ENCODE data around the gene TAOK1.
"Not testable (repeated sequence)": the region's sequence is repeated elsewhere in the genome, so short reads cannot be mapped to it uniquely, and the experiment has no call there.

TAOK1 gene

DNA sequence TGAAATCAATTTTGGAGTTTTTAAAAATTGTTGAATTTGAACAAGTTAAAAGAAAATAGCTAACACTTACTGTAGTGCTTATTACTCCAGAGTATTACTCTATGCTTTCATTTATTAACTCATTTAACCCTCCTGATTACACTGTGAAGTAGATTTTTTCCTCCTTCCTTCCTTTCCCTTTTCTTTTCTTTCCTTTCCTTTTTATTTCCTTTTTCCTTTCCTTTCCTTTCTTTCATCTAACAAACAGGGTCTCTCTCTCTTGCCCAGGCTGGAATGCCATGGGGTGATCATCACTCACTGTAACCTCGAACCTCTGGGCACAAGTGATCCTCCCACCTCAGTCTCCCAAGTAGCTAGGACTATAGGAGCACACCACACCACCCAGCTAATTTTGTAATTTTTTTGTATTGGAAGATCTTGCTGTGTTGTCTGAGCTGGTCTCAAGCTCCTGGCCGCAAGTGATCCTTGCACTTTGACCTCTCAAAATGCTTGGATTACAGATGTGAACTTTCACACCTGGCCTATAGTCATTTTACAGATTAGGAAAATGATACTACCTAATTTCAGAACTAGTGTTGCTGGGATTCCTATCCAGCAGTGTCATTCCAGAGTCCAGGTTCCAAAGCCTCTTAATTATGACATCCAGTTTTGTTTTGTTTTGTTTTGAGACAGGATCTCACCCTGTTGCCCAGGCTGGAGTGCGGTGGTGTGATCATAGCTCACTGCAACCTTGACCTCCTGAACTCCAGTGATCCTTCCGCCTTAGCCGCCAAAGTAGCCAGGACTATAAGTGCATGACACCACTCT is 59.9 kb downstream of the TAOK1 start:
- FAIRE-seq = no peak

DNA sequence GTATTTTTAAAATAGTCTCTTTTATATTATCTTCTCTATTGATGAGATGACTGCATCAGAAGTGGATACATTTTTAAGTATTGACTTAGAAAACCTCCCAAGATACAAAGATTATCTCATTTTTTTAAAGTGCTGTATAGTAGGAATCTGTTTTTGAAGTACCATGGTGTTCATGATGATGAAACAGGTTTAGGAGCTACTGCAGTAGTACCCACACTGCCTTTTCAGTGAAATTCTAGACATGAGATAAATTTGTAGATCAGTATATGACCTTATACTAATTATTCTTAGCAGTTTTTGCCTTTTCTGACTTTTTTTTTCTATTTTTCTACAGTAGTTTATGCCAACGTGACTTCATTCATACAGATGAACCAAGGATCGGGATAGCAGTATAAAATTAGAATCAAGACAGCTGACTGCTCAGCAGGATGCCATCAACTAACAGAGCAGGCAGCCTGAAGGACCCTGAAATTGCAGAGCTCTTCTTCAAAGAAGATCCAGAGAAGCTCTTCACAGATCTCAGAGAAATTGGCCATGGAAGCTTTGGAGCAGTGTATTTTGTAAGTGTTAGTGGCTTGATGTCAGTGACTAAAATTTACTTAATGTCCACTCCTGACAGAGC is 61.1 kb downstream of the TAOK1 start:
- no peak for FAIRE-seq

DNA sequence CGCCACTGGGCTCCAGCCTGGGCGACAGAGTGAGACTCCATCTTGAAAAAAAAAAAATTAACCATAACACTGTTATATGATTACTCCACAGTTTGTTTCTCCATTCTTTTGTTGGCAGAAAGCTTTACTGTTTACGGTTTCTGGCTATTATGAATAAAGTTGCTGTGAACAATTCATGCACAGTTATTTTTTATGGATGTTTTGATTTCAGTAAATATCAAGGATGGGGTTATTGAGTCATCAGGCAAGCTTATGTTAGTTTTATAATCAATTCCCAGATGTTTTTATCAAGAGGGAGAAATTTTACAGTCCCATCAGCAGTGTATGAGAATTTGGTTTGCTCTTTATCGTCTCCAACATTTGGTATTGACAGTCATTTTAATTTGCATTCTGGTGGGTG is 67.9 kb downstream of the TAOK1 start:
- FAIRE-seq = no peak

DNA sequence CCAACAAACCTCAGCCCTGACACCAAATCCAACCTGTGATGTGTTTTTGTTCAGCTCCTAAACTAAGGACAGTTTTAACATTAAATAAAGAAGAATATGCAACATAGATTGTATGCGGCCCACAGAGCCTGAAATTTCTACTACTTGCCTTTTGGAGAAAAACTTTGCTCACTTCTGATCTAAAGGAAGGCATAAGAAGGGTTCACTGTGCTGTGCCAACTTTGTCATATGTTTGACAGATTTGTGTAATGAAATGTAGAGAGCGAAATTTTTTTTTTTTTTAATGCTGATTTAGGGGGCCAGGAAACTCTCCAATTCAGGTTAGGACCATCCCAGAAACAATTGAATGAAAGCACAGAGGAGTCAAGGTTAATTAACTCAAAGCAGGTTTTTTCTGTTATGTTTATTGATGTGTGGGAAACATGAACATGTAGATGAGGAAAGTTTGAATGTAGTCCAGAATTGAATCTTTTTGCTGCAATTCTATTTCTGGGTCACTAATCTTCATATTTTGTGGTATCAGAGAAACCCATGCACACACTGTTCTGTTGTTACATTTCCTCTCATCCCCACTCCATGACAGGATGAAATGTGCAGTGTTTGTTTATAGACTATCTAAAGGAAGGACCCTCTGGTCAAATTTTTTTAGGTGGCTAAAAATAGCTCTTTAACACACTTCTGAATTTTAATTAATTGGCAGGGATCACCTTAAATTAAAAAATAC is 71.5 kb downstream of the TAOK1 start:
- no peak for FAIRE-seq

DNA sequence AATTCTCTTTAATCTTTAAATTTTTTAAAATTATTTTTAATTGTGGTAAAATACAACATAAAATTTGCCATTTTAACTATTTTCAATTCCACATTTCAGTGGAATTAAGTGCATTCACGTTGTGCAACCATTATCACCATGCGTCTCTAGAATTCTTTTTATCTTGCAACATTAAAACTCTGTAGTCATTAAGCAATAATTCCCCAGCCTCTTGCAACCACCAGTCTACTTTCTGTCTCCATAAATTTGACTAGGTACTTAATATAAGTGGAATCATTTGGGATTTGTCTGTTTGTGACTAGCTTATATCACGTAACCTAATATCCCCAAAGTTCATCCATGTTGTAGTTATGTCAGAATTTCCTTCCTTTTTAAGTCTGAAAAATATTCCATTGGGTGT is 79.1 kb downstream of the TAOK1 start:
- no peak for FAIRE-seq

DNA sequence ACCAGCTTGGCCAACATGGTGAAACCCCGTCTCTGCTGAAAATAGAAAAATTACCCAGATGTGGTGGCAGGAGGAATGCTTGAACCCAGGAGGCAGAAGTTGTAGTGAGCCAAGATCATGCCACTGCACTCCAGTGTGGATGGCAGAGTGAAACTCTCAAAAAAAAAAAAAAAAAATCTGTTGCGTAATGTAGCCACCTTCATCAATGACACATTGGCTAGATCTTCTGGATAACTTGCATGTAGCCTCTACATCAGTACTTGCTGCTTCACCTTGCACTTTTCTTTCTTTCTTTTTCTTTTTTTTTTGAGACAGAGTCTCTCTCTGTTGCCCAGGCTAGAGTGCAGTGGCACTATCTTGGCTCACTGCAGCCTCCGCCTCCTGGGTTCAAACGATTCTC is 83.3 kb downstream of the TAOK1 start:
- FAIRE-seq = not testable (repeated sequence)

DNA sequence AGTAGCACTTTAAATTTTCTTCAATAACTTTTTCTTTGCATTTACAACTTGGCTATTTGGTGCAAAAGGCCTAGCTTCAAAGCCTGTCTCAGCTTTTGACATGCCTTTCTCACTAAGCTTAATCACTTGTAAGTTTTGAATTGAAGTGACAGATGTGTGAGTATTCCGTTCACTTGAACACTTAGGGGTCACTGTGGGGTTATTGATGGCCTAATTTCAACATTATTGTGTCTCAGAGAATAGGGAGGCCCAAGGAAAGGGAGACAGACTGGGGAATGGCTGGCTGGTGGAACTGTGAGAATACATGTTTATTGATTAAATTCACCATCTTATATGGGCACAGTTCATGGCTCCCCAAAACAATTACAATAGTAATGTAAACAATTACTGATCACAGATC is 84.1 kb downstream of the TAOK1 start:
- FAIRE-seq = no peak

DNA sequence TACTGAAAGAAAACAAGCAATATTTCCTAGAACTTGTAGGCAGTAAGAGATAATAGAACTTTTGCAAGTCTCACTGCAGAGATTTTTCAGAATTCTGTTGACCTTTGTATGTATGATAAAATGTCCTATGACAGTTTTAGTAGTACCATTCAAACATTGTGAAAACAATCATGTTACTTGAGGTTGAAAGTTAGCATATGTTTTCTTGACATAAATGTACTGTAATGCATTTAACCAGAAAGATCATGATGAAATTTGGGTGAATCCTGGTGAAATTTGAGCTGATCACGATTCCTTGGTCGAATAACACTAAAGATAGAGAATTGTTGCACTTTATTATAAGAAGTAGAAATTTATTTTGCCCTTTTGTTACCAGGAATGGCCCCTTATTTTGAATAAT is 85.7 kb downstream of the TAOK1 start:
- no peak for FAIRE-seq

DNA sequence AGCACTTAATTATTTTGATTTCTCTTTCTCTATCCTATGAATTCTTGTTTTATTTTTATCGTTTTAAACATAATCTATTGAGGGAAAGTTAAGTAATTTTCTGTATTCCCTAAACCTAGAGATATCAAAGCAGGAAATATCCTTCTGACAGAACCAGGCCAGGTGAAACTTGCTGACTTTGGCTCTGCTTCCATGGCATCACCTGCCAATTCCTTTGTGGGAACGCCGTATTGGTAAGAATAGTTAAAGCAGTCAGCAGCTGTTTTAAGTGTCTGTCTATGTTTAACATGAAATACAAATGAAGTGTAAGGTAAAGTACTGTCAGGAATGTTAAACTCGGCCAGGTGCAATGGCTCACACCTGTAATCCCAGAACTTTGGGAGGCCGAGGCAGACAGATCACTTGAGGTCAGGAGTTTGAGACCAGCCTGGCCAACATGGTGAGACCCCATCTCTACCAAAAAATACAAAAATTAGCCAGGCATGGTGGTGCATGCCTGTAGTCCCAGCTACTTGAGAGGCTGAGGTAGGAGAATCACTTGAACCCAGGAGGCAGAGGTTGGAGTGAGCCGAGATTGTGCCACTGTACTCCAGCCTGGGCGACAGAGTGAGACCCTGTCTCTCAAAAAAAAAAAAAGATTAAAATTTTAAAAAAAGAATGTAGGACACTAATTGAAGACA is 90.2 kb downstream of the TAOK1 start:
- not testable (repeated sequence) for FAIRE-seq

DNA sequence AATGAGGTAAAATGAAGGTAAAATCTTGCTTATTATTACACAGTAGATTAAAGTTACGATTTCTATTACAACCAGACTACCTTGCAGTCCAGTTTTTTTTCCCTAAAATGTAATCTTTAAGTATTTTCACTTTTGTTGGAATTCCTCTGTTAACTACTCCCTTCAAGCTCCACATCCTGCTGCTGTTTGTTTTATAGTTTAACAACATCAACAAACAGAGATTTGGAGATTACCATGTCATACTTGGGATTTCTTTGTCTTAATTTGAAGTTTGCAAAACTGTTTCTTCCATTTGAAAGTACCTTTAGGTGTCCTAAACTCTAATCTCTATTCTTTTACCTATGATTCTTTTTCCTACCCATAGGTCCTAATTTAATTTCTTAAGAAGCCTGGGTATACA is 93.3 kb downstream of the TAOK1 start:
- FAIRE-seq = no peak

DNA sequence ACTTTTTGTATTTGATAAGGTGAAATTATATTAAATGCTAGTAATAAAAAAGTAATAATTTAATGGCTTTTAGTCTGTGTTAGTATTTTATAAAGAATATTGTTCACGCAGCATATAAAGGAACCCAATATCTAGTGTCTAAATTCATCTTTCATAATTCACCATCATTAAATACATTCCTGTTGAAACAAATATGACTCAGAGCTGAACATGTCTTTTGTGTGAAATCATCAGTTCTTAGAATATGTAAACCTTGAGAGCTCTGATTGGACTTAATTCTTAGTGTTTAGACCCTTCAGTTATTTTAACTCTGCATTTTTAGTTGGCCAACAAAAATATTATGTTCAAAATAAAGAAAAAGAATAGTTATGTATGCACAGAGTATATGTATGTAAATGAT is 104.8 kb downstream of the TAOK1 start:
- FAIRE-seq = peak; percentile 10

DNA sequence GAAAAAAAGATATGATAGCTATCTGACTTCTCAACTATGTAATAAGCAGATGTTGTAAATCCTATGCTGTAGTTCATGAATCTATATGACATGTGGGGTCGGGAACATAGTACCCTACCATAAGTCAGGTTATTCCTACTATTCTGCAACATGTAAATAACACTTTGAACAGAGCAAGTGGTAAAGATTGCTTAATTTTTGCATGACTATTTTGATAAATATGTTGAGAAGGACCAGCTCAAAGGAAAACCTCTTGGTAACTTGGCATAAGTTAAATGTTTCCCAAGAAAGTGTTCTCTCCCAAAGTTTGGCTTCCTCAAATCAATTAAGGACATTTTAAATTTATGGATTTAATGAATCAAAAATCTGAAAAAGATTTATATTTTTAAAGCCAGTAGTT is 114.5 kb downstream of the TAOK1 start:
- no peak for FAIRE-seq

DNA sequence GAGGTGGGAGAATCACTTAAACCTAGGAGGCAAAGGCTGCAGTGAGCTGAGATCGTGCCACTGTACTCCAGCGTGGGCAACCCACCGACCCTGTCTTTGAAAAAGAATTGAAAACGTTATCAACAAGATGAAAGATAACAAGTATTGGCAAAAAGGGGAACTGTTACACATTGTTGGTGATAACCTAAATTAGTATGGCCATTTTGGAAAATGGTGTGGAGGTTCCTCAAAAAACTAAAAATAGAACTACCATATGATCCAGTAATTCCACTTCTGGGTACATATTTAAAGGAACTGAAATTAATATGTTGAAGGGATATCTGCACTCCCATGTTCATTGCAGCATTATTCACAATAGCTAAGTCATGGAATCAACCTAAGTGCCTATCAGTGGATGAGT is 115.7 kb downstream of the TAOK1 start:
- FAIRE-seq = no peak

DNA sequence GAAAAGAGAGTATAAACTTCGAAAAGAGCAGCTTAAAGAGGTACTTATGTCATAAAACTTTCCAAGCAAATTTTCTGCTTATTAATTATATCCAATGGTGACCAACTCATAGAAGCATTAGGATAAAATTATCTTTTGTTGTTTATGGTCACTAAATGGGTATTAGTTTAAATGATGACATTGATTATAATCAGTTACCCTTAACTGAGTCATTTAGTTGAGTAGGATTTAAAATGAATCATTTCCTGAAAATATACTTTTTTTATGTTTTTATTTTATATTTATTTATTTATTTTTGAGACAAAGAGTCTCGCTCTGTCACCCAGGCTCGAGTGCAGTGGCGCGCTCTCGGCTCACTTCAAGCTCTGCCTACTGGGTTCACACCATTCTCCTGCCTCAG is 120.8 kb downstream of the TAOK1 start:
- FAIRE-seq = no peak

DNA sequence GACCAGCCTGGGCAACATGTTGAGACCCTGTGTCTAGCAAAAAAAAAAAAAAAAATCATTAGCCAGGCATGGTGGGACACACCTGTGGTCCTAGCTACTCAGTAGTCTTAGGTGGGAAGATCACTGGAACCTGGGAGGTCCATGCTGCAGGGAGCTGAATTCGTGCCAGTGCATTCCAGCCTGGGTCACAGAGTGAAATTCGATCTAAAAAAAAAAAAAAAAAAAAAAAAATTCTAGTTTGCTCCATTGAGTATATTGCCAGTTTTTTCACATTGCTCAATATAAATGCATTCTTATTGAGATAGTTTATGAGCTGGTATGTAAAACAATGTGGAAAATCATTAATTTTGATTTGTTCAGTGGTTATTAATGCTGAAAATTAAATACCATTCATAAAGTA is 124.6 kb downstream of the TAOK1 start:
- no peak for FAIRE-seq

DNA sequence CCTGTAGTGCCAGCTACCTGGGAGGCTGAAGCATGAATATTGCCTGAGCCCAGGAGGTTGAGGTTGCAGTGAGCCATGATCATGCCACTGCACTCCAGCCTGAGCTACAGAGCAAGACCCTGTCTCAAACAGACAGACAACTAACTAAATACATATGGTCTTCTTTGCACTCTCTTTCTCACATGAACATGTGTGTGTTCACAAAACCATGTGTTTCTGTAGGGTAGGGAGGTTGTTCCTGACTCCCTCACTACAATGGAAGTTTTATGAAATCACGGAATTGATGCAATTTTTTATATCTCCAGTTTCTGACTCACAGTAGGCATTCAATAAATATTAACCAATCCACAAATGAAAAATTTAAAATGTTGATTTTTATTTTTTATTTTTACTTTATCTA is 128.2 kb downstream of the TAOK1 start:
- FAIRE-seq = no peak

DNA sequence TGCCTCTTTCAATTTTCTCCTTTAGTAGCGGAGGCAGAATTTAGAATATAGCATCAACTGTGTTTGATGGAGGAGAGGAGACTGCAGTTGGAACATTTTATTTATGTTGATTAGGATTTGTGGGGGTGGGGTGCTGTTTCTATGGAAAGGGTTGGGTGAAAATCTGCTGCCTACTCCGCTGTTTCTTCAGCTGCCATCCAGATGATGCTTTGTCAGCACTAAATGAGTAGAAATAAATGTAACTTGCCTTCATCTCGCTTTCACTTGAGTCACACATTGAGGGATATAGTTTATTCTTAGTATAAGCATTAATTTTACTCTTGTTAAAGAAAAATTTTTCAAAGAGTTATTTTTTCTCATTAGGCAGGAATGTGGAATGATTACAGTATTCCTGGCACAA is 134.5 kb downstream of the TAOK1 start:
- no peak for FAIRE-seq

DNA sequence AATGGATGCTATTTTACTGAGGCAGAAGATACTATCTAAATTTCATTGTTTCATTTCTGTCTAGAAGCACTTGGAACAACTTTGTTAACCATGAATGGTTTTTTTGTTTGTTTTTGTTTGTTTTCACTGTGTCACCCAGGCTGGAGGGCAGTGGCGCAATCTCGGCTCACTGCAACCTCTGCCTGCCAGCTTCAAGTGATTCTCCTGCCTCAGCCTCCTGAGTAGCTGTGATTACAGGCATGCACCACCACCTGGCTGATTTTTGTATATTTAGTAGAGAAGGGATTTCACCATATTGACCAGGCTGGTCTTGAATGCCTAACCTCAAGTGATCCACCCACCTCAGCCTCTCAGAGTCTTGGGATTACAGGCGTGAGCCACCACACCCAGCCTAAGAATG is 136.2 kb downstream of the TAOK1 start:
- FAIRE-seq = no peak

DNA sequence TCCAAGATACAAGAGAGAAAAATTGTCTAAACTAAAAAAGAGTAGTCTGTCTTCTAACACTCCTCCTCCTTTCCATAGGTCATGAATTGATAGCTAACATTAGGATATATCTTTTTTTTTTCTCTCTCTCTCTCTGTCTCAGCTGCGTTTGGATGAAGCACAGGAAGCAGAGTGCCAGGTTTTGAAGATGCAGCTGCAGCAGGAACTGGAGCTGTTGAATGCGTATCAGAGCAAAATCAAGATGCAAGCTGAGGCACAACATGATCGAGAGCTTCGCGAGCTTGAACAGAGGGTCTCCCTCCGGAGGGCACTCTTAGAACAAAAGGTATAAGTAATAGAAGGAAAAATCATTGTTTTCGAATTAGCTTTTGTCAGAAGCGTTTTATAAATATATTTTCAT is 143.8 kb downstream of the TAOK1 start:
- no peak for FAIRE-seq

DNA sequence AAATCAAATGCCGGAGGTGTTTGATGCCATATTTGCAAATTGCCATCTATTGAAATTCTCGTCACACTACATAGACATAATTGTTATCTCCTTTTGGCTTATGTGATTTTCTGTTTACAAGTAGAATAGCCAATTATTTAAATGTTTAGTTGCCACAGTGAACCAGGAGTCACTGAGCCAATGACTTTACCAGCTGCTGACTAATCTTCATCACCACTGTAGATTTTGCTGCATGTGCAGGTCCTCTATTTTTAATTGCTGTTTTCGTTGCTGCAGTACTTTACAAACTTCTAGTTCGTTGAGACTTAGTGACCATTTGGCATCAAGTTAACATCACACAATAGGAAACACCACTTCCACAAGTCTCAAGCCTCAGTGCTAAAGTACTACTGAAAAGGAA is 153.9 kb downstream of the TAOK1 start:
- no peak for FAIRE-seq

DNA sequence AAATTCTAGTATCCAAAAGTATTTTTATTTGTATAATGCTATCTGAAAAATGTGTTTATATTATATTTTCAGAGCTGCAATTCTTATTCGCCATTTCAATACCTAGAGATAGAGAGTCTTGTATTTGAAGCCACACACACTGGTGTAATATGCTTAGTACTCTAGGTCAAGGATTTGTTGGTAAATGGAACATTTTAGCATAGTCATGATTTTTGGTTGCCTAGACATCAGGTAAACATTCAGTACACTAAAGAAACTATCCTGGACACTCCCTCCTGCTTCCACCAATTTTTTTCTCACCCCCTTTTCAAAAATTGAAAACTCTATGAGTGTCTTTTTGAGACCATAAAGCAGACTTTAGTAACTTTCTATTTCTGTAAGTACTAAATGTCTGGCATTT is 155.9 kb downstream of the TAOK1 start:
- no peak for FAIRE-seq

DNA sequence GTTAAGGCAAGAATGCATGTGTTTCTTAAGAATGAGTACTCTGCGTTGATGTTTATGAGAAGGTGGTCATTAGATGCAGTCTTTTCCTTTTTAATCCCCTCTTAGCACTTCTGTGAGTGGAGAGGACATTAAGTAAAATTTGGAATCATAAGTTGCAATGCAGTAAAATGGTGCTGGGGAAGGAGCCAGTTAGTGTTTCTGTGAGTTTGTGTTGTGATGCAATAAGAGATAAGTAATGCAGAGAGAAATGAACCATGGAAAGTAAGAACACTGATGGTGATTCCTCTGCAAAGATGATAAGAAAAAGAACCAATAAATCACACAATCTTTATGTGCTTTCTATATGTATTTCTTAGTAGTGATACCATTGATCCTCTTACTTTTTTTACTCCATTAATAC is 156.7 kb downstream of the TAOK1 start:
- no peak for FAIRE-seq

DNA sequence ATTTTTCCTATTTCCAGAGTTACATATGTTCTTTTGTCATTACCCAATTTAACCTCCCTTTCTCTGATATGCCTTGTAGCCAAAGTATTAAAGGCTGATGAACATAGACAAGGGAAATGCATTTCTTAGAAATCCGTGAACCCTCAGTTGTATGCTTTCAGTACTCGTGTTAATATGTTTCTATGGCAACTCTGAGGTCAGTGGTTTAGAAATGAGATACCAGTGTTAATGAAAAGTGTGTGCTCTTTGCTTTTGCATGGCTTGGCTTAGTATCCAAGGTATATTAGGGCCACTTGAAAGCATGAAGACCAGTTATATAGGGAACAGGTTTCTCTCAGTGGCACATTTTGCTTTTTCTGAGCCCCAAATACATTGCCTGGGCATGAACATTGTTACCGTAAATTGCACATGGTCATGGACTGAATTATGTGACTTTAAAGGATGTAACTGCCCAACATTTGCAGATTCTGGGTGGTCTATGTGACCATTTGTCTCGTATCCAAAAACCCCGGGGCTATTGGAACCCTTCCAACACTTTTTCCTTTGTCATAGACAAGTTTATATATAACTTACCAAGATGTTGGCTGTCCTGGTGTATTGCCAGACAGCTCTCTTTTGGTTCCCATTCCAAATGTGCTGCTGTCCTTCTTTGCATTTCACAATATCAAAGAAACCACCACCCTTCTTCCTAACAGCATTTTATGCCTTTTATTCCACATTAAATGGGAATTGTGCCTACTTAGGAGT is 159.2 kb downstream of the TAOK1 start:
- FAIRE-seq = no peak

All from colon (tissue), 2 donors.